GM21619 (cell line): ENCODE data around the gene UGP2.

Experiments used
- ATAC-seq: cut with Tn5 transposase; IDR thresholded peaks from one replicate; pipeline ENCODE4 v1.9.1; 2021; ENCODE audit not compliant: unreplicated experiment

The UGP2 gene

GRCh38 chr2:63863707-63864106 is 22.0 kb downstream of the UGP2 start:
- ATAC-seq: no peak

DNA sequence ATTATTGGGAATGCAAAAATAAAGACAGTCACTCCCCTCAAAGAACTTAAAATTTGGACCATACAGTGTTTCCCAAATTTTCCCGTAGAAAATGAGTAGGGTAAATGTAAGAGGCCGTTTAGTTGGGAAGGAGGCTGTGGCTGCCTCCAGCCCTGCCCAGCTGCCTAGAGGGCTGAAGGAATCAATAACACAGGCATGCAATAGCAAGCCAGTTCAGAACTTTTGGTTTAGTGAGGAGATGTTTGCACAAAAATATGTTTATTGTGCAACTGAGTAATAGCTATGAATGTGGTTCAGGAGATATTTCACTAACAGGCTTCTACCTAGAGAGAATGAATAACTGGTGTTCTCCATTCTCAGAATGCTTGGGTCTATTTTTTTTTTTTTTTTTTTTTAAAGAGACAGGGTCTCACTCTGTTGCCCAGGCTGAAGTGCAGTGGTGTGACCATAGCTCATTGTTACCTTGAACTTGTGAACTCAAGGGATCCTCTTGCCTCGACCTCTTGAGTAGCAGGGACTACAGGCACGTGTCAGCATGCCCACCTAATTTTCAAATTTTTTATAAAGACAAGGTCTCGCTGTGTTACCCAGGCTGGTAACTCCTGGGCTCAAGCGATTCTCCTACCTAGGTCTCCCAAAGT is 23.6 kb downstream of the UGP2 start:
- ATAC-seq: no peak

- ATAC-seq: no peak
Measured at GRCh38 chr2:63866009-63866709, 24.5 kb downstream of the UGP2 start.

DNA sequence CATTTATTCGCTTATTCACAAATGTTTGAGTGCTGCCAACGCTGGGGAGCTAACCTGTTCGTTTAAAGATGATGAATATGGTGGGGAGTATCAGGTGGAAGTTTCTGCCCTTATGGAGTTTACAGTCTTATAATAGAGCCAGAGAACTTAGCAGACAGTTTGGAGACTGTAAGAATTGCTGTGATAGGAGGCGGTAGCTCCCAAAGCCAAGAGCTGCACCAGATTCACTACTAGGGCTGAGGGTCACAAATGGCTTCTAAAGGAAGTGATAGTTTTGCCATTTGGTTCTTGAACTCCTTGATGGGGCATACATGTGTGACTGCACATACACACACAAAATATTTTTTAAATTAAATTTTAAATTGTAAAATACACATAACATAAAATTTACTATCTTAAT is 29.0 kb downstream of the UGP2 start:
- ATAC-seq: no peak

DNA sequence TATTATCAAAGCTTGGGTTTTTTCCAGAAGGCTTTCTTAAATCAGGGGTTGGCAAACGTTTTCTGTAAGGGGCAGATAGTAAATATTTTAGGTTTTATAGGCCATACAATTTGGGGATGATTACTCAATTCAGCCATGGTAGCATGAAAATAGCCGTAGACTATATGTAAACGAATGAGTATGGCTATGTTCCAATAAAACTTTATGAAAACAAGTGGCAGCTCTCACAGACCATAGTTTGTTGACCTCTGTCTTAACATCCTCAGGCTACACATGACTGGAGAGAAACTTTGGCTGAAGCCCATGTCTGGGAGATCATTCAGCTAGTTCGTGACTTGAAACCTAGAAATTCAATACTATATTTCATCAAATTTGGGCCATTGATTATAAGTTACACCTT is 30.2 kb downstream of the UGP2 start:
- no peak for ATAC-seq

GRCh38 chr2:63872571-63873328 is 31.1 kb downstream of the UGP2 start:
- no peak for ATAC-seq

DNA sequence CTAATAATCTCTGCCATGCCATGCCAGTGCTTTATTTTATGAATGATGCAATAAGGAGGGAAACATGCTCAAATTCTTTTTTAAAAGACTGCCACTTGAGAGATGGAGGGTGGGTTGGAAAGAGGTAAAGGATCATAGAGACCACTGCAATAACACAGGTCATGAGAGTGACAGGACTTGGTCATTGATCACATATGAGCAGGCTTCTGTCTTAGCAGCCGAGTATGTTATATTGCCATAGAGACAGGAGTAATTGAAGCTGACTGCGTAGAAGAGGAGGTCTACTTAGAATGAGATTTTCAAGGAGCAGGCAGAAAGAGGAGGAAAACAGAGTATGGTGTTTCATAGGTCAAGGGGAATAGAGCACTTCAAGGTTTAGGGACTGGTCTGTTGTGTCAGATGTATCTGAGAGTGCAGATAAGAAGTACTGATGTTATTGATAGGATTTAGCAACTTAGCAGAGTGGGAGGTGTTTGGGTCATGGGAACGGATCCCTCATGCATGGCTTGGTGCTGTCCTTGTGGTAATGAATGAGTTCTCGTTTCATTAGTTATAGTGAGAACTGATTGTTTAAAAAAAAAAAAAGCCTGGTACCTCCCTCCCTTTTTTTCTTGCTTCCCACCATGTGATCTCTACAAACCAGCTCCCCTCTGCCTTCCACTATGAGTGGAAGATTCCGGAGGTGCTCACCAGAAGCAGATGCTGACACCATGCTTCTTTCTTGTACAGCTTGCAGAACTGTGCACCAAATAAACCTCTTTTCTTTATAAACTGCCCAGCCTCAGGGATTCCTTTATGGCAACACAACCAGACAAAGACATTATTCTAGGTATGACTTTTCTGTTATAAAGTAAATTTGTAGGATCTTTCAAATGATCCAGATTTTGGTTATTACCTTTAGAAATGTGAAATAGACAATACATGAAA is 32.8 kb downstream of the UGP2 start:
- ATAC-seq: no peak

GRCh38 chr2:63875131-63875527 is 33.4 kb downstream of the UGP2 start:
- no peak for ATAC-seq

DNA sequence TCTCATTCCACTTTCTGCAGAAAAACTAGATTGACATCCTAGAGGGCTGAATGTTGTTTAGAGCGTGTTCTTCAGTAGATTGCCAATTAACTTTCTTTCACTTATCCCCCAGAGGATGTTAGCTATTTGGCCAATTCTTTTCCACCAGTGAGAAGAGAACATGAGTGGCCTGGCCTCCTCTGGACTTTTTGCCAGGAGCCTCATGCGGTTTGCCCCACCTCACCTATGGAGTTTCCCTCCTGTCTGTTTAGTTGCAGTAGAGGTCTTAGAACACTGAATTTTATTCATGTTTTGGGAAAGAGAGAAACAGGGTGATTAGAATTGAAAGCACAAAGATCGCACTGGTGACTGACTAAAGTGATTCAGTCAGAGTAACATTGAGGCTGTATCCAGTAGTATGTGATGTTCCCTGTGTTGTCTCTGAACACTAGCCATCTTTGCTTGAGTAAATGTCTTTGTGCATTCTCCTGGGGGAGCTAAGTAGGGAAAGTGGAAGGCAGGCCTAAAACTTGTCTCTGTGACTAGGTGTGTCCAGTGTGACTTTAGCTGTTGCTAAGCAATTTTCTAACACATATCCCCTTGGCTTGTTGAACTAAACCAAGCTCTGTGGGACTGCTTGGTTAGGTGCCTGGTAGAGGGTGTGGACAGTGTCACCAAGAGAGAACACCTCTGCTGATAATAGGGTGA is 34.0 kb downstream of the UGP2 start:
- ATAC-seq: no peak

- no peak for ATAC-seq
Measured at GRCh38 chr2:63876311-63876710, 34.6 kb downstream of the UGP2 start.

DNA sequence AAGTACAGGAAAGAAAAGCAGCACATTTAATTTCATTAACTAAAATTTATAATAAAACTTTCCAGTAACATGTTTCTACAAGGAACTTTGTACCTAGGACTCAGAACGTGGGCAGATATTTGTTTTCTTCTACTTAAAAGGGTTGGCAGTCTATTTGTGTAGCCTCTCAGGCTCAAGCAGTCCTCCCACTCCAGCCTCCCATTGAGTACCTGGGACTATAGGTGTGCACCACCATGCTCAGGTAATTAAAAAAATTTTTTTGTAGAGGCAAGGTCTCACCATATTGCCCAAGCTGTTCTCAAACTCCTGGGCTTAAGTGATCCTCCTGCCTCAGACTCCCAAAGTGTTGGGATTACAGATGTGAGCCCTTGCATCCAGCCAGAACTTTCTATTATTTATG is 36.8 kb downstream of the UGP2 start:
- no peak for ATAC-seq

- ATAC-seq: no peak
Measured at GRCh38 chr2:63879876-63880433, 38.3 kb downstream of the UGP2 start.

DNA sequence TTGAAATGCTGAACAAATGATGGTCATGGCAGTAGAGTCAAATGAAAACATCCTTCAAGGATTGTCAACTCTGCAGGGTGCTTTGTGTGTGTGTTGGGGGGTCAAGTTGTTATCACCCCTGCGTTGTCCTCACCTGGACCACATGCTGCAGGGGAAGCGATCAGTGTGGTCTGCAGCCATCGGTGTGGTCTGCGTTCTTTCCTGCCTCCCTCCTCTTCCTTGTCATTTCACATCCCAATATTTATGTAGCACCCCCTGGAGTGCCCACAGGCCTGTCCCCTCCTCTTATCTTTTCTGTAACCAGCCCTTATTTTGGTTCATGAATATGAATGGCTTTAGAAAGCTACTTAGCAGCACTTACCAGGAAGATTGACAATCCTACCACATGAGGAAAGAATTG is 38.9 kb downstream of the UGP2 start:
- no peak for ATAC-seq

DNA sequence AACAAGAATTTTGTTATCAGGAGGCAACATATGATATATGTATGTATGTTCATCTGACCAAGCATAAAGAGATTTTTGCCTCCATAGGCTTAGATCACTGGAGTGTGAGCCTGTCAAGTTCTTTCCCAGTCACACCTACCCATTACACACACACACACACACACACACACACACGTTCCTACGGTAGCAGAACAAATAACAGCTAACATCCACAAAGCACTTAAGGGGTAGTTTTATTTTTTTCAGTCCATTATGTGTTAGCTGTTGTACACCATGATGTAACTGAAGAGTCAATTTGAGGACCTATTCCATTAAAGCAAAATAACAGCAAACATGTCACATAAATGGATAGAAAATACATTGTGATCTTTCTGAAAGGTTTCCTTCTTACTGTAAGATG is 39.5 kb downstream of the UGP2 start:
- ATAC-seq: no peak

DNA sequence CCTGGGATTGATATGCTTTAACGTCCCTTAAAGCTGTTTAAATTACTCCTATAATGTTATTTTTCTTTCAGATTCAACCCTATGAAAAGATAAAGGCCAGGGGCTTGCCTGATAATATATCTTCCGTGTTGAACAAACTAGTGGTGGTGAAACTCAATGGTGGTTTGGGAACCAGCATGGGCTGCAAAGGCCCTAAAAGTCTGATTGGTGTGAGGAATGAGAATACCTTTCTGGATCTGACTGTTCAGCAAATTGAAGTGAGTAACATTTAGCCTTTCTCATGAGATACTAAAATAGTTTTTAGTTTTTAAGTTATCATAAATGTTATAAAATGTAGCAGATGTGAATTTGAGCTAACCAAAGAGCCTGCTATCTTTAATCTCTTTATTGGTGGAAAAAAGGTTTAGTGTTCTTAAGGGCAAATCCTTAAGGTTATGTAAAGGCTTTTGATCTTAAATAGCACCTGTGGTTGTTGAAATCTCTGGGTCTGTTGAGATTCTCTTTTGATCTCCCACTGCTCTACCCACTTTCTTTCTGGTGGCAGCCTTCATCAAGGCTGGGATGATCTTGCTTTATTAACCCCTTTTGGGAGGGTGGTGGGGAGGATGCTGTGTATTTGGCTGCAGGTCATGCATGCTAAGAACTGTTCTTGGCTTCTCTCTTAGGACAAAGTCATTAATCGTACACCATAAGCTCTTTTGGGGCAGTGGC is 40.9 kb downstream of the UGP2 start:
- ATAC-seq: no peak

- ATAC-seq: no peak
Measured at GRCh38 chr2:63886445-63886844, 44.7 kb downstream of the UGP2 start.

- ATAC-seq: no peak
Measured at GRCh38 chr2:63888053-63888452, 46.4 kb downstream of the UGP2 start.

GRCh38 chr2:63888490-63889402 is 47.0 kb downstream of the UGP2 start:
- ATAC-seq: peak; percentile 74

GRCh38 chr2:63890678-63891077 is 49.0 kb downstream of the UGP2 start:
- ATAC-seq: no peak
